ENCODE measurements around the gene SRMS. TPM values are rescaled to one million over a fixed set of nuclear protein-coding genes. Genes with fewer than 3 reads are reported as not detected.

The SRMS gene
- total and polyA plus RNA-seq, 2 donors from 2014 or later, result 0.38 TPM; not detected in 1

GRCh38 chr20:63544958-63545516 is 2.5 kb downstream of the SRMS start:
- Histone ChIP-seq H3K27ac (ENCODE audit: low read depth in 2 of 2, low read length in 2 of 2) (no peak overlapping the region), H3K4me1 (ENCODE audit: control insufficient read depth in 2 of 3, insufficient read depth in 2 of 3, low read depth in 1 of 3, low read length in 3 of 3) (no peaks in the 10 kb centered on the region), H3K9ac (ENCODE audit: low read length in 3 of 3) (no peak overlapping the region), H3K36me3 (ENCODE audit: control insufficient read depth in 2 of 3, insufficient read depth in 3 of 3, low read length in 3 of 3) (no peaks in the 10 kb centered on the region), H3K9me3 (ENCODE audit: control insufficient read depth in 2 of 3, insufficient read depth in 1 of 3, low read length in 3 of 3) (no peaks in the 10 kb centered on the region), H3K4me3 (ENCODE audit: low read length in 3 of 3) (no peak overlapping the region), H3K27me3 (ENCODE audit: control insufficient read depth, insufficient read depth, low read length) (no peaks in the 10 kb centered on the region)
- intact Hi-C loops (cut with DNase I), result no loop called here
- no peak for TF ChIP-seq CTCF (IDR thresholded peaks at IDR 0.05; ENCODE audit: borderline replicate concordance, extremely low read depth, insufficient read depth)
- FAIRE-seq, result no peak
- DNase-seq, result no peak

DNA sequence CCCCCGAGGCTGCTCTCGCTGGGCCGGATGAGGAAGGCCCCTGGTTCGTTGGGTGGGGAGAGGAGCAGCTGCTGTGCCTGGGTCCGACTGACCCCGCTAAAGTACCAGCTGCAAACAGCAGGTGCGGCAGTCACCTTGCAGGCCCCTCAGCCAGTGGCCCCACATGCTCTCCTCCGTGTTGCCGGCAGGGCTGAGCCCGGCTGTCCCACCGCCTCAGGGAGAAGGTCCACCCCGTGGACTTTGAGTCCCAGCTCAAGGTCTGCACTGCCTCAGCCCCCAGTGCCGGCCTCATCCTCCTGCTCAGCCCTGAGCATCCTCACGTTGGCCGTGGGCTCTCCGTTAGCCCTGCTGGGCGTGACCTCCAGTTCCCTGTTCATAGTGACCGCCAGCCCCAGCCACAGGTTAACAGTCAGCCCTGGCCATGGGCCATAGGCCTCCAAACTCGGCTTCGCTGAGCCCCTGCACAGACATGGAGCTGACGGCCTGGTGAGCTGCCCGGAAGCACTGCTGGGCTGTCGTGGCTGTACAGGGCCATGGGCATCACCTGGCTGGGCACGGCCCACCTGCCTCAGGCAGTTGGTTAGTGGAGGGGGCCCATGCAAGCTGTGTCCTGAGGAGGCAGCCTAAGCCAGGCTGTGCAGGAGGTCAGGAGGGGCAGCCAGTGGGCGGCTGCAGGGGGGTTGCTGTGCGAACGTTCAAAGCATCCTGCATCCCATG is 3.1 kb downstream of the SRMS start:
- Histone ChIP-seq H3K9me3 (ENCODE audit: control insufficient read depth in 2 of 3, insufficient read depth in 1 of 3, low read length in 3 of 3) (no peaks in the 10 kb centered on the region), H3K4me1 (ENCODE audit: control insufficient read depth in 2 of 3, insufficient read depth in 2 of 3, low read depth in 1 of 3, low read length in 3 of 3) (no peaks in the 10 kb centered on the region), H3K27me3 (ENCODE audit: control insufficient read depth, insufficient read depth, low read length) (no peaks in the 10 kb centered on the region), H3K36me3 (ENCODE audit: control insufficient read depth in 2 of 3, insufficient read depth in 3 of 3, low read length in 3 of 3) (no peaks in the 10 kb centered on the region), H3K27ac (ENCODE audit: low read depth in 2 of 2, low read length in 2 of 2) (no peak overlapping the region), H3K4me3 (ENCODE audit: low read length in 3 of 3) (no peak overlapping the region), H3K9ac (ENCODE audit: low read length in 3 of 3) (no peak overlapping the region)
- intact Hi-C loops (cut with DNase I), result no loop called here
- DNase-seq (no peak), FAIRE-seq (no peak)
- TF ChIP-seq CTCF (IDR thresholded peaks at IDR 0.05; ENCODE audit: borderline replicate concordance, extremely low read depth, insufficient read depth), result no peak

DNA sequence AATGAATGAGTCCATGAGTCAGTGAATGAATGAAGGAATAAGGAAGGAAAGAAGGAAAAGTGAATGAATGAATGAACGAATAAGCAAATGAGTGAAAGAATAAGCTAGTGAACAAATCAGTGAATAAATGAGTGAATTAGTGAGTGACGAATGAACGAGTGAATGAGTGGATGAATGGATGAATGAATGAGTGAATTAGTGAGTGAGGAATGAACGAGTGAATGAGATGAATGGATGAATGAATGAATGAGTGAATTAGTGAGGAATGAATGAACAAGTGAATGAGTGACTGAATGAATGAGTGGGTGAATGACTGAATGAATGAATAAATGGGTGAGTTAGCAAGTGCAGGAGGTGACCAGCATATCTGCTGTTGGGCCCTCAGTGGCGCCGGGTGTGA is 3.8 kb downstream of the SRMS start:
- DNase-seq, result no peak
- intact Hi-C loops (cut with DNase I), result no loop called here
- FAIRE-seq, result no peak

More for the DNA sequence above, 3.8 kb downstream of the SRMS start:
- Histone ChIP-seq H3K27ac (ENCODE audit: low read depth in 2 of 2, low read length in 2 of 2) (no peak overlapping the region), H3K9me3 (ENCODE audit: control insufficient read depth in 2 of 3, insufficient read depth in 1 of 3, low read length in 3 of 3) (no peaks in the 10 kb centered on the region), H3K4me1 (ENCODE audit: control insufficient read depth in 2 of 3, insufficient read depth in 2 of 3, low read depth in 1 of 3, low read length in 3 of 3) (no peaks in the 10 kb centered on the region), H3K36me3 (ENCODE audit: control insufficient read depth in 2 of 3, insufficient read depth in 3 of 3, low read length in 3 of 3) (no peaks in the 10 kb centered on the region), H3K4me3 (ENCODE audit: low read length in 3 of 3) (no peak overlapping the region), H3K9ac (ENCODE audit: low read length in 3 of 3) (no peak overlapping the region), H3K27me3 (ENCODE audit: control insufficient read depth, insufficient read depth, low read length) (no peaks in the 10 kb centered on the region)
- no peak for TF ChIP-seq CTCF (IDR thresholded peaks at IDR 0.05; ENCODE audit: borderline replicate concordance, extremely low read depth, insufficient read depth)
